Neural cell (in vitro differentiated cells): ENCODE results near the gene PRKCSH. TPM values are rescaled to one million over a fixed set of nuclear protein-coding genes. Genes with fewer than 3 reads are reported as not detected.

ENCODE experiments used
- H2AFZ ChIP-seq: fragments of 200-600, 300-800 bp; sonication (generic), shearing (Covaris generic); 2 replicates; pipeline ENCODE4 v1.6.0; 2014; ENCODE audit warnings: low read depth, mild to moderate bottlenecking, antibody characterized with exemption, low read length, moderate library complexity
- H3F3A ChIP-seq: fragments of 200-600 bp; shearing (Covaris generic); 2 replicates; pipeline ENCODE4 v1.6.1; 2016; ENCODE audit warnings: mild to moderate bottlenecking, moderate library complexity, mixed read lengths, antibody characterized with exemption, low read length; ENCODE audit not compliant: insufficient read depth, poor library complexity, severe bottlenecking
- H3K27ac ChIP-seq: fragments of 200-600, 300-800 bp; sonication (generic), shearing (Covaris generic); 2 replicates; pipeline ENCODE4 v1.5.1; 2014; ENCODE audit warnings: mild to moderate bottlenecking, low read length, moderate library complexity
- H3K27me3 ChIP-seq: fragments of 300-800, 200-600 bp; sonication (generic), shearing (Covaris generic); 2 replicates; pipeline ENCODE4 v1.6.0; 2014; ENCODE audit warnings: mild to moderate bottlenecking, low read depth, low read length, moderate library complexity; ENCODE audit not compliant: insufficient read depth
- H3K36me3 ChIP-seq: fragments of 300-800, 200-600 bp; sonication (generic), shearing (Covaris generic); 2 replicates; pipeline ENCODE4 v1.5.1; 2014; ENCODE audit warnings: mild to moderate bottlenecking, antibody characterized with exemption, low read length, moderate library complexity; ENCODE audit not compliant: insufficient read depth
- H3K4me2 ChIP-seq: fragments of 300-800, 200-600 bp; sonication (generic), shearing (Covaris generic); 2 replicates; pipeline ENCODE4 v1.6.0; 2014; ENCODE audit warnings: mild to moderate bottlenecking, low read length
- H3K4me3 ChIP-seq: fragments of 300-800, 200-600 bp; sonication (generic), shearing (Covaris generic); 2 replicates; pipeline ENCODE4 v1.5.1; 2014; ENCODE audit warnings: mild to moderate bottlenecking, low read length, moderate library complexity
- H3K79me2 ChIP-seq: fragments of 200-600 bp; shearing (Covaris generic); replicated peaks from 2 replicates; pipeline ENCODE4 v1.6.0; 2014; ENCODE audit warnings: mild to moderate bottlenecking, low read length, moderate library complexity; ENCODE audit not compliant: insufficient read depth
- H3K9ac ChIP-seq: fragments of 300-800, 200-600 bp; sonication (generic), shearing (Covaris generic); 2 replicates; pipeline ENCODE4 v1.6.1; 2016; ENCODE audit warnings: mild to moderate bottlenecking, low read length, mixed read lengths
- H3K9me2 ChIP-seq: fragments of 200-600 bp; shearing (Covaris generic); 2 replicates; pipeline ENCODE4 v1.6.1; 2016; ENCODE audit warnings: mild to moderate bottlenecking, low read length, mixed read lengths; ENCODE audit not compliant: insufficient read depth
- H3K9me3 ChIP-seq: fragments of 200-600, 300-800 bp; sonication (generic), shearing (Covaris generic); 2 replicates; pipeline ENCODE4 v1.6.1; 2016; ENCODE audit warnings: mild to moderate bottlenecking, mixed run types, low read length, moderate library complexity, mixed read lengths
- H4K20me1 ChIP-seq: fragments of 200-600 bp; shearing (Covaris generic); 2 replicates; pipeline ENCODE4 v1.6.1; 2016; ENCODE audit warnings: mild to moderate bottlenecking, mixed run types; ENCODE audit not compliant: insufficient read depth
- CTCF ChIP-seq: fragments of 450-650 bp; IDR thresholded peaks from 2 replicates; pipeline ENCODE4 v1.5.1; 2014; ENCODE audit warnings: antibody characterized with exemption, mild to moderate bottlenecking, moderate library complexity; ENCODE audit not compliant: poor library complexity, severe bottlenecking
- EP300 ChIP-seq: fragments of 450-650 bp; conservative IDR thresholded peaks from 2 replicates; pipeline ENCODE4 v1.6.1; 2014; ENCODE audit warnings: antibody characterized with exemption, mild to moderate bottlenecking, moderate library complexity; ENCODE audit not compliant: poor library complexity, severe bottlenecking
- EZH2 ChIP-seq: fragments of 200-600, 300-800 bp; shearing (Covaris generic), sonication (generic); IDR thresholded peaks from 2 replicates; pipeline ENCODE4 v1.6.1; 2014; ENCODE audit warnings: antibody characterized with exemption, low read length, borderline replicate concordance, mild to moderate bottlenecking; ENCODE audit not compliant: insufficient read depth, poor library complexity, severe bottlenecking
- MXI1 ChIP-seq: fragments of 450-650 bp; conservative IDR thresholded peaks from 2 replicates; pipeline ENCODE4 v1.6.1; 2014; ENCODE audit warnings: antibody characterized with exemption, mild to moderate bottlenecking; ENCODE audit not compliant: poor library complexity, severe bottlenecking
- POLR2AphosphoS5 ChIP-seq: IDR thresholded peaks from 2 replicates; pipeline ENCODE4 v1.6.1; 2012
- RAD21 ChIP-seq: fragments of 450-650 bp; conservative IDR thresholded peaks from 2 replicates; pipeline ENCODE4 v1.6.1; 2014; ENCODE audit warnings: antibody characterized with exemption, mild to moderate bottlenecking, moderate library complexity
- REST ChIP-seq: IDR thresholded peaks from 2 replicates; pipeline ENCODE4 v1.6.1; 2012; ENCODE audit warnings: borderline replicate concordance
- SMC3 ChIP-seq: fragments of 450-650 bp; conservative IDR thresholded peaks from 2 replicates; pipeline ENCODE4 v1.6.1; 2014; ENCODE audit warnings: antibody characterized with exemption, mild to moderate bottlenecking, moderate library complexity; ENCODE audit not compliant: poor library complexity
- TAF1 ChIP-seq: IDR thresholded peaks from 2 replicates; pipeline ENCODE4 v1.6.1; 2012; ENCODE audit warnings: low read depth
- polyA plus RNA-seq: library from polyadenylated mRNA; depleted of rRNA; stranded (reverse); fragments of >200 nt; gene quantifications from 2 replicates; pipeline ENCODE4 v1.2.3, GENCODE V29; 2014
- small RNA-seq, 3 experiments: library from RNA; depleted of rRNA; stranded (forward); fragments of <200 nt; gene quantifications; one replicate each; pipeline ENCODE3, GENCODE V24; 2012

PRKCSH gene
- polyA plus RNA-seq, 1 donor from 2014 or later: 29.6 TPM

- Histone ChIP-seq H4K20me1 (no peaks in the 10 kb centered on the region), H3K9me2 (no peaks in the 10 kb centered on the region), H2AFZ (no peak overlapping the region), H3F3A (no peaks in the 10 kb centered on the region), H3K4me3 (no peak overlapping the region), H3K36me3 (no peaks in the 10 kb centered on the region), H3K9me3 (no peaks in the 10 kb centered on the region), H3K27me3 (no peaks in the 10 kb centered on the region), H3K9ac (no peak overlapping the region), H3K79me2 (no peaks in the 10 kb centered on the region), H3K4me2 (no peak overlapping the region), H3K27ac (no peak overlapping the region)
- no peak for TF ChIP-seq CTCF
- TF ChIP-seq MXI1: no peak
- TF ChIP-seq SMC3: no peak
- TF ChIP-seq EZH2: no peak
- TF ChIP-seq EP300: no peak
- no peak for TF ChIP-seq RAD21
- no peak for TF ChIP-seq POLR2AphosphoS5
- no peak for TF ChIP-seq TAF1
- TF ChIP-seq REST: no peak
These were observed 63.8 kb downstream of the PRKCSH start for GRCh38 chr19:11499220-11499726.

- no peaks in the 10 kb centered on the region for H3K9me2 ChIP-seq
- no peaks in the 10 kb centered on the region for H4K20me1 ChIP-seq
- H3K27ac ChIP-seq: no peak overlapping the region
- no peaks in the 10 kb centered on the region for H3K9me3 ChIP-seq
- H3K79me2 ChIP-seq: no peaks in the 10 kb centered on the region
- no peak overlapping the region for H3K4me2 ChIP-seq
- H3K4me3 ChIP-seq: no peak overlapping the region
- H3K9ac ChIP-seq: no peak overlapping the region
- no peak overlapping the region for H2AFZ ChIP-seq
- no peak for TF ChIP-seq SMC3
- no peak for TF ChIP-seq POLR2AphosphoS5
- TF ChIP-seq CTCF: no peak
- no peaks in the 10 kb centered on the region for H3K36me3 ChIP-seq
- H3K27me3 ChIP-seq: no peaks in the 10 kb centered on the region
- no peaks in the 10 kb centered on the region for H3F3A ChIP-seq
These were observed 64.5 kb downstream of the PRKCSH start for GRCh38 chr19:11499890-11500420.

Small RNA genes lying within 50 kb of the gene (small RNA-seq; reads per million reads assigned to genes)
- gene MIR7974 (0 reads per million in 3 experiments), gene RF00019 (0 to 1.2 (median 0) reads per million in 3 experiments)

Other genes with a start within 250 kb of the PRKCSH start
- 0.25 and 0.26 TPM in 2 replicates for gene KANK2, start 238.1 kb upstream of the PRKCSH start, polyA plus RNA-seq
- not detected in 2 replicates for gene ANGPTL8, start 196.0 kb upstream of the PRKCSH start, polyA plus RNA-seq
- gene DOCK6, start 173.1 kb upstream of the PRKCSH start, polyA plus RNA-seq: 0.48 TPM in 1 of 2 replicates, not detected in the other
- gene TSPAN16, start 139.5 kb upstream of the PRKCSH start, polyA plus RNA-seq: not detected in 2 replicates
- gene RAB3D, start 96.0 kb upstream of the PRKCSH start, polyA plus RNA-seq: 16.7 and 19.3 TPM in 2 replicates
- gene TMEM205, start 89.4 kb upstream of the PRKCSH start, polyA plus RNA-seq: 113 and 136 TPM in 2 replicates
- 2.4 TPM in 1 of 2 replicates, not detected in the other for gene CCDC159, start 89.1 kb upstream of the PRKCSH start, polyA plus RNA-seq
- gene PLPPR2, start 80.2 kb upstream of the PRKCSH start, polyA plus RNA-seq: 44.1 and 47.6 TPM in 2 replicates
- 2.1 and 2.4 TPM in 2 replicates for gene SWSAP1, start 61.0 kb upstream of the PRKCSH start, polyA plus RNA-seq
- gene EPOR, start 51.3 kb upstream of the PRKCSH start, polyA plus RNA-seq: 3.1 and 5.8 TPM in 2 replicates
- not detected in 2 replicates for gene RGL3, start 16.3 kb upstream of the PRKCSH start, polyA plus RNA-seq
- 3.4 and 5.4 TPM in 2 replicates for gene ODAD3, start 514 bp upstream of the PRKCSH start, polyA plus RNA-seq
- 38.7 and 68.9 TPM in 2 replicates for gene ELAVL3, start 45.4 kb downstream of the PRKCSH start, polyA plus RNA-seq
- gene ZNF653, start 70.2 kb downstream of the PRKCSH start, polyA plus RNA-seq: 16.5 and 24.6 TPM in 2 replicates
- 98.3 and 99.0 TPM in 2 replicates for gene ECSIT, start 93.5 kb downstream of the PRKCSH start, polyA plus RNA-seq
- 0.18 TPM in 1 of 2 replicates, not detected in the other for gene CNN1, start 103.2 kb downstream of the PRKCSH start, polyA plus RNA-seq
- gene ELOF1, start 123.6 kb downstream of the PRKCSH start, polyA plus RNA-seq: 38.0 and 64.8 TPM in 2 replicates
- gene ACP5, start 142.0 kb downstream of the PRKCSH start, polyA plus RNA-seq: not detected in 2 replicates
- 84.3 and 91.6 TPM in 2 replicates for gene ZNF627, start 161.8 kb downstream of the PRKCSH start, polyA plus RNA-seq